CD4-positive, alpha-beta memory T cell (primary cell): ENCODE results near the gene DLX6. TPM values are rescaled to one million over a fixed set of nuclear protein-coding genes. Genes with fewer than 3 reads are reported as not detected.
A peak's percentile ranks its signal among the peaks of the same experiment; 100 is the strongest.

Source experiments
- CTCF ChIA-PET: fragments of 350-600 bp; sonication (Branson Sonifier 250); formaldehyde crosslinking; loops from one replicate; lab custom pipeline; 2021; ENCODE audit warnings: inconsistent platforms; ENCODE audit not compliant: partially characterized antibody; lab: Charles Lee
- POLR2A ChIA-PET: fragments of 350-600 bp; sonication (Branson Sonifier 250); formaldehyde crosslinking; loops from one replicate; lab custom pipeline; 2021; ENCODE audit not compliant: partially characterized antibody; lab: Charles Lee
- DNase-seq, 5 donors: peaks; one replicate each; pipeline versions ENCODE4 v3.0.0 to v3.0.0-alpha.2; 2020 to 2022; ENCODE audit warnings: mixed read lengths in 1 of 5
- H3K27ac ChIP-seq: one replicate; pipeline ENCODE4 v1.7.0; 2013; ENCODE audit warnings: low read depth, low read length
- H3K27me3 ChIP-seq: 2 replicates; pipeline ENCODE4 v1.7.0; 2013; ENCODE audit warnings: mild to moderate bottlenecking, low read length, moderate library complexity; ENCODE audit not compliant: insufficient read depth
- H3K36me3 ChIP-seq: 2 replicates; pipeline ENCODE4 v1.7.0; 2013; ENCODE audit warnings: mild to moderate bottlenecking, low read length, moderate library complexity; ENCODE audit not compliant: insufficient read depth
- H3K4me1 ChIP-seq: 2 replicates; pipeline ENCODE4 v1.7.0; 2013; ENCODE audit warnings: mild to moderate bottlenecking, low read length, moderate library complexity; ENCODE audit not compliant: insufficient read depth
- H3K4me3 ChIP-seq, 2 donors: one replicate each; pipeline ENCODE4 v1.7.0; 2013; ENCODE audit warnings: low read length in 2 of 2, mild to moderate bottlenecking in 1 of 2
- H3K9me3 ChIP-seq, 2 donors: one replicate each; pipeline ENCODE4 v1.7.0; 2013; ENCODE audit warnings: low read length in 2 of 2, control low read depth in 1 of 2; ENCODE audit not compliant: control insufficient read depth in 1 of 2
- H3K27ac Mint-ChIP-seq, 7 donors: one replicate each; pipeline ENCODE4 v1.8.0; 2020 to 2021; ENCODE audit warnings: mixed read lengths in 7 of 7, mild to moderate bottlenecking in 6 of 7, inconsistent platforms in 3 of 7, moderate library complexity in 3 of 7
- H3K27me3 Mint-ChIP-seq, 2 donors: one replicate each; pipeline ENCODE4 v1.8.0; 2020 to 2021; ENCODE audit warnings: mixed read lengths in 2 of 2
- H3K36me3 Mint-ChIP-seq, 2 donors: one replicate each; pipeline ENCODE4 v1.8.0; 2020 to 2021; ENCODE audit warnings: mixed read lengths in 2 of 2, inconsistent platforms in 1 of 2, mild to moderate bottlenecking in 1 of 2
- H3K4me1 Mint-ChIP-seq, 4 donors: one replicate each; pipeline ENCODE4 v1.8.0; 2020 to 2021; ENCODE audit warnings: mixed read lengths in 4 of 4, mild to moderate bottlenecking in 1 of 4
- H3K4me3 Mint-ChIP-seq, 8 donors: one replicate each; pipeline ENCODE4 v1.8.0; 2020 to 2021; ENCODE audit warnings: mixed read lengths in 8 of 8, mild to moderate bottlenecking in 7 of 8, moderate library complexity in 6 of 8, inconsistent platforms in 3 of 8
- H3K9me3 Mint-ChIP-seq, 8 donors: one replicate each; pipeline ENCODE4 v1.8.0; 2020 to 2021; ENCODE audit warnings: mixed read lengths in 8 of 8, mild to moderate bottlenecking in 5 of 8, inconsistent platforms in 3 of 8, moderate library complexity in 1 of 8
- intact Hi-C: fragments of 100-400 bp; cut with micrococcal nuclease; formaldehyde crosslinking; loops from one replicate; pipeline ENCODE4 v1.15.1; 2023
- polyA plus RNA-seq, 2 donors: library from polyadenylated mRNA; unstranded; fragments of 300-500 nt; fragmentation: Illumina TruSeq; gene quantifications; one replicate each; pipeline ENCODE4 v1.2.3, GENCODE V29; 2021
- total RNA-seq, 2 experiments: library from RNA; stranded (reverse); gene quantifications; one replicate each; pipeline ENCODE4 v1.2.3, GENCODE V29; 2021

DLX6 gene
- total and polyA plus RNA-seq, 4 experiments from 2014 or later: not detected

- Histone ChIP-seq H3K4me3 (no peak overlapping the region), H3K36me3 (no peaks in the 10 kb centered on the region), H3K9me3 (no peaks in the 10 kb centered on the region), H3K27me3 (peaks cover 74% of the 10 kb centered on the region), H3K27ac (no peak overlapping the region), H3K4me1 (peaks cover 24% of the 10 kb centered on the region)
- peaks cover 4 to 26% (median 13%) of the 10 kb centered on the region in 4 donors for H3K4me1 Mint-ChIP-seq
- H3K4me3 Mint-ChIP-seq: peak overlapping the region in 1 of 8 donors; percentile 39
- ChIA-PET POLR2A (no interaction called here), CTCF (no interaction called here)
- DNase-seq: no peak
- H3K27ac Mint-ChIP-seq: peak overlapping the region in 1 of 7 donors; percentile 6
- intact Hi-C loops: no loop called here
- peaks cover 0 to 34% (median 15%) of the 10 kb centered on the region in 8 donors for H3K9me3 Mint-ChIP-seq
- no peaks in the 10 kb centered on the region for H3K36me3 Mint-ChIP-seq
- peaks cover 67 to 74% of the 10 kb centered on the region in 2 donors for H3K27me3 Mint-ChIP-seq
Observed at GRCh38 chr7:97001656-97002554, 3.4 kb upstream of the DLX6 start.

- peaks cover 66 to 73% of the 10 kb centered on the region in 2 donors for H3K27me3 Mint-ChIP-seq
- no peak overlapping the region for H3K27ac ChIP-seq
- peaks cover 0 to 27% (median 13%) of the 10 kb centered on the region in 8 donors for H3K9me3 Mint-ChIP-seq
- POLR2A ChIA-PET: no interaction called here
- peaks cover 2 to 28% (median 13%) of the 10 kb centered on the region in 4 donors for H3K4me1 Mint-ChIP-seq
- H3K4me1 ChIP-seq: peaks cover 29% of the 10 kb centered on the region
- H3K36me3 ChIP-seq: no peaks in the 10 kb centered on the region
- no peaks in the 10 kb centered on the region for H3K36me3 Mint-ChIP-seq
- peak overlapping the region in 2 of 7 donors; percentile 6 to 35 for H3K27ac Mint-ChIP-seq
- H3K9me3 ChIP-seq: no peaks in the 10 kb centered on the region
- CTCF ChIA-PET: interaction anchor here (0.6 kb wide), 1 partner anchor 12 kb away, joined by 3 read pairs; no protein-coding TSS in a partner anchor
- H3K4me3 Mint-ChIP-seq: peak overlapping the region in 3 of 8 donors; percentile 13 to 52 (median 39)
- intact Hi-C loops: no loop called here
- H3K4me3 ChIP-seq: no peak overlapping the region
- no peak for DNase-seq
- peaks cover 76% of the 10 kb centered on the region for H3K27me3 ChIP-seq
Observed at GRCh38 chr7:97002555-97003261, 2.6 kb upstream of the DLX6 start.

- DNase-seq: no peak
- Mint-ChIP-seq H3K9me3 (peaks cover 0 to 26% (median 13%) of the 10 kb centered on the region in 8 donors), H3K4me1 (peaks cover 2 to 28% (median 13%) of the 10 kb centered on the region in 4 donors), H3K4me3 (peak overlapping the region in 6 of 8 donors; percentile 43 to 85 (median 52)), H3K27ac (peak overlapping the region in 3 of 7 donors; percentile 35 to 48 (median 41)), H3K27me3 (peaks cover 66 to 71% of the 10 kb centered on the region in 2 donors), H3K36me3 (no peaks in the 10 kb centered on the region)
- Histone ChIP-seq H3K4me1 (peaks cover 29% of the 10 kb centered on the region), H3K27ac (no peak overlapping the region), H3K27me3 (peaks cover 76% of the 10 kb centered on the region), H3K4me3 (peak overlapping the region in 1 of 2 donors; percentile 19), H3K9me3 (no peaks in the 10 kb centered on the region), H3K36me3 (no peaks in the 10 kb centered on the region)
- POLR2A ChIA-PET: no interaction called here
- CTCF ChIA-PET: interaction anchor here (0.6 kb wide), 1 partner anchor 13 kb away, joined by 3 read pairs; no protein-coding TSS in a partner anchor
- intact Hi-C loops: no loop called here
Observed at GRCh38 chr7:97003262-97004246, 1.8 kb upstream of the DLX6 start.

DNA sequence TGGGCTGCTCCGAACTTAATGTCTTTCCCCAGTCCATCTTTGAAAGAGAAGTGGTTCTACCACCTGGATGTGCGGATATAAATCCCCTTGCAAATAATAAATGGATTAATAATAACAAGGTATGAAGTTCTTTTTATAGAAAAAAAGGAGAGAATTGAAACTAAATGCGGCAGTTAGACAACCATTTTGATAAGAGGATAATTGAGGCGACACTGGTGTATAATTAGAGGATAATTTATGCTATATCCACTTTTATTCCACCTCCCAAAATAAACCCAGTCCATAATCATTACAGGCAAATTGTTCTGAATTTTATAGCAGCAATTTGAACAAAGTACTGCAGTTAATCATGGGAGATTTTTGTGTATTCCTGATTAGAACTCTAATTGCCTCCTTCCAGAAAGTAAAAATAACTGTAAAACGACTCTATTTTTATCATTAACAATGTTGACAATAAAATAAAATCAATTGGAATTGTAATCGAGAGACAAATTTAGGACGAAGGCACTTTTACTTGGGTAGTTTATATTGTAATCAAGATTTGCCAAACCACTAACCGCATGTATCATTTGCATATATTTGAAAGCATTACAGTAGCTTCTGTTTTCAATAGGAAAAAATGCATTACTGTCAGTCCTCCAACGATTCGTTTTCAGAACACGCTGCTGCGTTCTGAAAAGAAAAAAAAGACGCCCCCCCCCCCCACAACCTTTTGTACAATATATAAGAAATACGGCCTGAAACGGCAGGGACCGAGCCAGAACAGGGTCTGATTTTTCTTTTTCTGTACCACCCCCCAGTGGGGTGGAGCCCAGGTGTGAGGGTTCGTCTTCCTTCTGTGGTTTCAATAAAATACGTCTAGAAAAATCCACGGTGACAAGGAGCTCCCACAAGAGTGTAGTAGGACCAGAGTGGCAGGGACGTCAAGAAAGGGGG, 838 bp upstream of the DLX6 start:
- ChIA-PET POLR2A (no interaction called here), CTCF (no interaction called here)
- Mint-ChIP-seq H3K27me3 (peaks cover 65 to 68% of the 10 kb centered on the region in 2 donors), H3K27ac (peak overlapping the region in 1 of 7 donors; percentile 48), H3K36me3 (no peaks in the 10 kb centered on the region), H3K4me3 (peak overlapping the region; percentile 26 to 85 (median 74)), H3K4me1 (peaks cover 2 to 28% (median 13%) of the 10 kb centered on the region in 4 donors), H3K9me3 (peaks cover 0 to 25% (median 10%) of the 10 kb centered on the region in 8 donors)
- H3K4me1 ChIP-seq: peaks cover 29% of the 10 kb centered on the region
- no peaks in the 10 kb centered on the region for H3K9me3 ChIP-seq
- no peak overlapping the region for H3K27ac ChIP-seq
- DNase-seq: no peak
- intact Hi-C loops: no loop called here
- H3K27me3 ChIP-seq: peaks cover 73% of the 10 kb centered on the region
- peak overlapping the region in 1 of 2 donors; percentile 28 for H3K4me3 ChIP-seq
- no peaks in the 10 kb centered on the region for H3K36me3 ChIP-seq

GRCh38 chr7:97006055-97006815, 882 bp downstream of the DLX6 start:
- DNase-seq: peak in 4 of 5 donors; percentile 39 to 54 (median 42)
- CTCF ChIA-PET: no interaction called here
- POLR2A ChIA-PET: no interaction called here

More at GRCh38 chr7:97006055-97006815, 882 bp downstream of the DLX6 start:
- Mint-ChIP-seq H3K27me3 (peaks cover 65 to 68% of the 10 kb centered on the region in 2 donors), H3K4me3 (peak overlapping the region; percentile 74 to 89 (median 83)), H3K36me3 (peaks cover 0 to 4% of the 10 kb centered on the region in 2 donors), H3K4me1 (peaks cover 2 to 28% (median 13%) of the 10 kb centered on the region in 4 donors), H3K27ac (peak overlapping the region in 2 of 7 donors; percentile 57 to 59), H3K9me3 (peaks cover 0 to 24% (median 8%) of the 10 kb centered on the region in 8 donors)
- intact Hi-C loops: no loop called here
- Histone ChIP-seq H3K36me3 (no peaks in the 10 kb centered on the region), H3K27me3 (peaks cover 72% of the 10 kb centered on the region), H3K4me1 (peaks cover 29% of the 10 kb centered on the region), H3K9me3 (no peaks in the 10 kb centered on the region), H3K27ac (no peak overlapping the region), H3K4me3 (no peak overlapping the region)
